HG03432 (cell line): ENCODE data around the gene GREM2.
A peak's percentile ranks its signal among the peaks of the same experiment; 100 is the strongest.

Source experiments
- ATAC-seq: cut with Tn5 transposase; IDR thresholded peaks from one replicate; pipeline ENCODE4 v1.9.1; 2021; ENCODE audit warnings: mild to moderate bottlenecking, moderate library complexity; ENCODE audit not compliant: unreplicated experiment

The GREM2 gene

DNA sequence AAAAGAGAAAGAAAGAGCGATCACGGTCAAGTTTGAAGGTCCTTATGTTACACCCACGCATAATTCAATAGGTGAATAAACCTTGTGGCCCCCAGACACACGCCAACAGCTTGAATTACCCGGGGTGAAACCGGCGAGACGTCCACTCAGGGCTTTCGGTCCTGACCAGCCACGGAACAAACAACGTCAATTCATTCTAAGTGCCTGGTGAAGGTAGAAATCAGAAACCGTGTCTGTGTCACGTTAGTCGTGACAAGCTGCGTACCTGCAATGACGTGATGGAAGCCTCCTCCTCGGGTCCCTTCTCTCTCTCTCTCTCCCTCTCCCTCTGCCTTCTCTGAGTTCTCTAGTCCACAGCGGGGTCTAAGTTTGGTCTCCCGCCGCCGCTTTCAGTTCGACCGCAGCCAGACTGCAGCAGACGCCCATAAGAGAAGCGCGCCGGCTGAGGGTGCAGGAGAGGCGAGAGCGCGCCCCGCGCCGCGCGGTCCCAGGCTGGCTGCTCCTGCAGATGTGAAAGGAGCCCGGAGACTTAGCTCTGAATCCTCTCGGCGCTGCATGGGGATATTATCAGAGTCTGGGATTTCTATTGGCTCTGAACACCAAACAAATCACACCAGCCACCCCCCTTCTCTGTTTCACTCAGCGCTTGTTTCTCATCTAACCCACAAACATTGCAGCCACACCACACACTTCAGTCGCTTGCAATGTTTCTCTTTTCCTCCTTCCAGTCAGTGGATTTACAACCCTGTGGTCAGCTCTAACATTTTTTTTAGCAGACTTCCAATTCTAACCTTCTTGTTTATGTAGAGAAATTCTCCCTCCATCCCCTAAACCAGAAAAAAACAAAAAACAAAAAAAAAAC lies at the start of gene GREM2:
TSS of gene GREM2 (minus strand) at position 537 of the 862 bp plus-strand sequence. CDS start 118,680 bp downstream, outside the sequence.
- ATAC-seq: peak; percentile 91

DNA sequence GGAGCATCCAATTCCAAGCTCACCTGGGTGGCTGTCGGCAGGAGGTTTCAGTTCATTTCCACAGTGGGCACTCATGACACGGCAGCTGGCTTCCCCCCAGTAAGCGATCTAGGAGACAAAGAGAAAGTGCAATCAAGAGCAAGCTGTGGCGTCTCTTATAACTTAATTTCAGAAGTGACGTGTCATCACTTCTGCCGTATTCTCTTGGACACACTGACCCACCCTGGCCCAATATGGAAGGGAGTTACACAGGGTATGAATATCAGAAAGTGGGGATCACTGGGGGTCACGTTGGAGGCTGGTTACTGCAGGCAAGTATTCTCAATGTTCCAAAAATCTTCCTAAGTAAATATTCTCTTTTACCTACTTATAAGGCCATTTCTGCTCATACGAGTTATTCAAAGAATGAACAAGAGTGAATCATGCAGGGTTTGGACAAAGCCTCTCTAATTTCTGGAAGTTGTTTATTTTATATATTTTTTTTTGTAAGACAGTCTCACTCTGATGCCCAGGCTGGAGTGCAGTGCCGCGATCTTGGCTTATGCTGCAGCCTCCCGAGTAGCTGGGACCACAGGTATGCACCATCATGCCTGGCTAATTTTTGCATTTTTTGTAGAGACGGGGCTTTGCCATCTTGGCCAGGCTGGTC lies 46.5 kb upstream of the GREM2 start:
- no peak for ATAC-seq

DNA sequence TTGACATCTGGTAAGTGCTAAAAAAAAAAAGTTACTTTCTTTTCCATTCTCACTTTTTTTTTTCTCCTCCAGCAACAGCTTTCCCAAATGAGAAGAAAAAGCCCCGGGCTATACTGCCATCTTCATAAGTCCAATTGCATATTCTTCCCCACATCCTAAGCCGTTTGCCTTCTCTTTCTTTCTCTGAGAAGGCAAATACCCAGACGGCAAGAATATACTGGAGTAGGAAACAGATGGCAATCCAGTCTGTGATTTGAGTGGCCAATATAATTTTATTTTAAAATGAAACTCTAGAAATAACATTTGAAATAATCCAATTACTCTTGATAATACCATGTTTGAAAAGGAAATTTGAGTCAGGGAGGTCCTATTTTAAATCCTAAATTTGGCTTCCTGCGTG lies 44.6 kb upstream of the GREM2 start:
- ATAC-seq: no peak

DNA sequence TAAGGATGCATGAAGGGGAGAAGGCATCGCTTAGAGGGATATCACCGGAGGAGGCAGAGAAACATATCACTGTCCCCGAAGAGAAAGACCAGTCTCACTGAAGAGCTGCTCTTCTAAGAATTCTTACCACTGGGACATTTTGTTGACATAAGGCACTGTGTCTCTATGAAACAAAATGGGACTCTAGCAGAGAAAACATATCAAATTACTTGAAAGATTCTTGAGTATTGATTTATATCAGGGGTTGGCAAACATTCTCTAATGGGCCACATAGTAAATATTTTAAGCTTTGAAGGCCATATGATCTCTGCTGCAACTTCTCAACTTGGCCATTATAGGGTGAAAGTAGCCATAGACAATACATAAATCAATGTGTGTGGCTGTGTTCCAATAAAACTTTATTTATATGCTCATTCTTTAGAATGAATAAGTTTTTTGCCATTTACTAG lies 41.0 kb upstream of the GREM2 start:
- no peak for ATAC-seq

DNA sequence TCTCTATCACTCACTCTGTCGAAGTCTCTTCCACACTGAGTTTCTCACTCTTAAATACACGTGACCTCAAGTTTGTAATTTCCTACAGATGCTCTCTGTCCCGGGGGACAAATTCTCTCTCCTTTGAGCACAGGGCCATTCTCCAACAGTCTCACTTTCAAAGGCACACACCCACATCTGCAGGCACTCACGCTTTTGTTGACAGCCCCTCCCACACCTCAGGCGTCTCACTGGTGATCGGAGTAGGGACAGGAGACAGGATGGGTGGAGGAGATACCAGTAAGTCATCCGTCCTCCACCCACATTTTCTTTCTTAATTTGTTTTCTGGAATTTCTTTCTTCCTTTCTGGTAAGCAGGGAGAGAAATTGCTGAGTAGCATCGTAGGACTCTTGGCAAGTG lies 40.6 kb upstream of the GREM2 start:
- ATAC-seq: no peak

DNA sequence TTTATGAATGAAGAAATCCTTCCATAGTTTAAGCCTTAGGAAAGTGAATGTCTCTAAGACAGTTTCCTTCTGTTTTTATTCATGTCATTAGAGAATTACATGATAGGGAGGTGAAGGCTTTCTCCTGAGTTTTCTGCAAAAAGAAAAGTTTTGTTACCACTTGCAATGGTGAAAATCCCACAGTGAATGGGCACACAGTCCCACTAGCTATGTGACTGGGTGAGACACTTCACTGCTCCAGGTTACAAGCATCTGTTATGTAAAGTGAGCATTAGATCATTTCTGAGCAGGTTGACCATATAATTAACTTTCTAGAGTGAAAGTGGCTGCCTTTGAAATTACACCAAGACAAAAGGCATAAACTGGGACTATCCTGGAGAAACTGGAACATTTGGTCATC lies 38.9 kb upstream of the GREM2 start:
- no peak for ATAC-seq

DNA sequence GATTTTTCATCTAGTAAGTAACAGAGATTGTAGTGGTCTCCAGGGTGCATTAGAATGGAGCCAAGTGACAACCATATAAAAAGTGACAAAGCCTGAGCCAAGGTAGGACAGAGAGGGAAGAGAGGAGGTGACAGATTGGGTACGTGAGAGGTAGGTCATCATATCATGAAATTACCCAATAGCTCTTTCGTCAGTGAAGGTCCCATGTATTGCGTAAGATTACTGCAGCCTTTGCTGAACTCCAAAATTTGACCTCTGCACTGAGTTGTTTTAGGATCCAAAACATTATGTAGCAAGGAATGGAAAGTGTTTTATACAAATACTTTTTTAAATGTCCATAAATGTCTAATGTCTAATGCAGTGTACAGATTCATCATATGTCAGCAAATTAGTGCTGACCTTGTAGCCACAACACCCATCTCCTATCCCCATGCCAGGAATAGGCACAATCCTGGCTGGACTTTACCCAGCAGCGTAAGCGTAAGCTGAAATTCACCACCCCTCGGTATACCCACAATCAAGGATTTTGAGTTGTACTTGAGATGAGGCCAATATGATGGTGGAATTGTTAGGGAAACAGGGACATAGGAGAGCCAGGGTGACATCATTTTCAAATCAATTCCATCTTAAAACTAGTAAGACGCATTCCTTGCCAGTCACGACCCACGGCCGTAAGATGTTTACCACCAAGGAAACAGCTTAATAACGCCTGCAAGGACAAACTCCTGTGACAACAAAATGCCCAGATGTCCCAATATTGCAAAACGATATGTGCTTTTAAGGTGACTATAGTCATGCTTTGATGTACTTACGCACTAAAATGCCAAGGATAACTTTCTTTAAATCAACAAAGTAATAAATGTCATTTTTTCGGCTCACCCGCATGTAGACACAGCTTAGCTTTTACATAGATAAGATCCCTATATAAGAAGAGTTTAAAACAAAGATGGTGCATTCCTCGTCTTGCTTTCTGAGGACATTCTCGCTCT lies 38.1 kb upstream of the GREM2 start:
- no peak for ATAC-seq

DNA sequence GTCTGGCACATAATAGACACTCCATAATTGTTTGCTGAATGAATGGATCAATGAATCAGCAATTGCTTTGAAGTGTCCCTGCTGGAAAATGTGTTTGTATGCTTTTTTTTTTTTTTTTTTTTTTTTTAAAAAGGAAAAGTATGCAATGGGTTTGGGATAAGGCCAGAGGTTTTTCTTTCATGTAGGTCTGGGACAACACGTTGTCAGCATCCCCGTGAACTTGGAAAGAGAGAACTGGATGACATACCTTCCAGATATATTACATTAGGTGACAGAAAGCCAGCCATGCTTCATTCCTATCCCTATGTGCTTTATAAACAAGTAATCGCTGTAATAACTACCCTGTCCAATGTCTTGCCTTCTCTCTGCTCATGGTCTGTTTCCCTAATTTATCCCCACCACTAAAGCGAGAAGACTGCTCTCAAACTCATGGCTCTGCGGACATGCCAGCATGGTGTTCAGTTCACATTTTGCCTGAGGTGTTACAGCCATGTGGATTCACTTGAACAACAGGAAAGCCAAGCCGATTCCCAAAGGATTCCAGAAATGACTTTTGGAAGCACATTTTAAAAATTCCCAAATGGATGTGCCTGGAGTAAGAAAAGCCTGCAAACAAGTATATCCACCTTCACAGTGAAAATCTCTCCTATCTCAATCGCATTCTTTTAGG lies 34.8 kb upstream of the GREM2 start:
- no peak for ATAC-seq

DNA sequence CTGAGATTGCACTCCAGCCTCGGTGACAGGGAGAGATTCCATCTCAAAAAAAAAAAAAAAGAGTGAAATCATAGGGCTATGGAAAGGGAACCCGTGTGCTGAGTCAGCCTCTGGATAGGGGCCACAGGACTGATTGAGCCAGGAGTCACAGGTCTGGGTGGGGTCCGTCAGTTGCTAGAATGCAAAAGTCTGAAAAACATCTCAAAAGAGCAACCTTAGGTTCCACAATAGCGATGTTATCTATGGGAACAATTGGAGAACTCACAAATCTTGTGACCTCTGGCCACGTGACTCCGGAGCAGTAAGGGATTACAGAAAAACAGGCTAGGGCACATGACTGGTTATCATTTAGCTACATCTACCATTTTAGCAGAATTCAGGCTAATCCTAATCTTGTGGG lies 32.8 kb upstream of the GREM2 start:
- no peak for ATAC-seq

DNA sequence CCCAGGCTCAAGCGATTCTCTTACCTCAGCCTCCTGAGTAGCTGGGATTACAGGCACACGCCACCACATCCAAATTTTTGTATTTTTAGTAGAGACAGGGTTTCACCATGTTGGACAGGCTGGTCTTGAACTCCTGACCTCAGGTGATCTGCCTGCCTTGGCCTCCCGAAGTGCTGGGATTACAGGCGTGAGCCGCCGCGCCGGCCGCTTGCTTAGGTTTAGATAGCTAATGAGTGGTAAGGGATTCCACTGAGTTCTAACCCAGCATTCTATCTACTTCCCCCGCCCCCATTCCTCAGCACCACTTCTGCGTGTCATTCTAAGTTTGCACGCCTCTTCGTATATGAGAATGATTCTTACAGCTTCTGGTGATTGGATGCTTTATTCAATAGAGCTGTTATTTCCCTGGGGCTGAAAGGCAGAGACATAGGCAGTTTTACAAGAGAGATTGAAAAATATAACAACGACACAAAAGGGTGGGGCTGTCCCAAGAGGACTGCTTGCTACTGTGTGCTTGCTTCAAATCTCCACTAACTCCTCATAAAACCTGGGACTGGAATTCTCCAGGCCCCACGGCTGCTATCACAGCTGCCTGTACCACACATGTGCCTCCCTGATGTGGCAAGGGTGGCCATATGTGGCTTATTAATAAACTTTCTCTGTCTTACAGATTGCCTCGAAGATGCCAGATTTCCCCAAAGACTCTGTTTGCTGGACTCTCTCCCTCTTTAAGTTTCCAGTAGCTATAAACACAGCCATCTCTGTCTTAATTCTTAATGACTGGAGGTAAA lies 23.7 kb upstream of the GREM2 start:
- no peak for ATAC-seq

DNA sequence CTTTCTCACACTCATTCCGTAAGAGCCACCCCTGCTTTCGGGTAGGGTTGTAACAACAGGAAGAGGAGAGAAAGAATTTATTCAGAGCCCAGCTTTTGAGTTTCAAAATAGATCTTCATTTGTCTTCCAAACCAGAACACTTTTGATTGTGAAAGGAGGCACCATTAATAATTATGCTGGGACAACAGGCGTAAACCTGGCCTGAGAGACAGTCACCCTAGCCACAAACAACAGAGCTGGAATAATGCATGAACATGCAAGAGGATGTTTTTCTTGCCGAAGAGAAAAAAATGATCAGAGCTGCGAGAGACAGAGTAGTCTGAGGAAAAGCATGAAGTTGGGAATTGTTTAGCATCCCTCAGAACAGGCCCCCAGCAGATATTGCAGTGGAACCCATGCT lies 18.5 kb upstream of the GREM2 start:
- no peak for ATAC-seq

DNA sequence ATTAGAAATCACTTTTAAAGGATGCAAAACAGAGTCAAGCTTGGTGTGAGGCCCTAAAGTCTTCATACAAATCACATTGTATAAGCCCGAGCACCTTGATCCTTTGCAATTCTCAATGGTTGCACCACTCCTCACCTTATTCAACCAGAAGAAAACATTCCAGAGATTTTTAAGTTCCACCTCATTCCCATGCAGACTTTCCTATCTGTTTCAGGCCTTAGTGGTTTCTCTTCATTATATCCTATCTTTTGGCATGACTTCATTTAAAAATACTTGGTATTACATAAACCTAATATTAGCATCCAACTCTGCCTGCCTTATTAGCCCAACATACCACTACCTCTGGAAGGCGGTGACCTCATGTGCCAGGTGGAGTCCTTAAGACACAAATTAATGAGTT lies 9.3 kb upstream of the GREM2 start:
- no peak for ATAC-seq

DNA sequence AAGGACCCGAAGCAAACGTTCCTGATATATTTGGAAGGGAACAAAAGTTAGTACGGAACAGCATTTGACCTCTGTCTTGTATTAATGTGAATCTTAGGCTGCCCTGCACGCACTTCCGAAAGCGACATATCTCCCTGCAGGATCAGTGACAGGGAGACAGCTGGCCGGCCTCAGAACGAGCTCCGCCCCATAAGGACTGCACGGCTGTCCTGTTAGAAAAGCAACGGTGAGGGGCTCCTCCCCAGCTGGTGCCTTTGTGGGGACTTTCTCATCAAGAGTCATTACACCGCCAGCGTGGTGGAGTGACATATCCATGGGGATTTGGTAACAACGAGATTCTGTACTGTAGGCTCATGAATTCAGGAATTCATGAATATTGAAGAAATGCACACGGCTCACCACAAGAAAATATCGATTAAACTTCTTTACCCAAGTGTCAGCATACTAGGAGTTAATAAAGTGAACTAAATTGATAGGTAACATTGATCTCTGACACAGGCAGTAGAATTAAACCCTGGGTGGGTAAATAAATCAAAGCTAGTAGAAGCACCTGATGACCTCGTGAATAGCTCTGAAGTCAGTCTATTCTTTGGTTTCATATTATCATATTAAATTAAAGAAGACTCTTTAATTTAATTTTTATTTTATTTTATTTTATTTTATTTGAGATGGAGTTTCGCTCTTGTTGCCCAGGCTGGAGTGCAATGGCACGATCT lies 8.1 kb upstream of the GREM2 start:
- no peak for ATAC-seq

DNA sequence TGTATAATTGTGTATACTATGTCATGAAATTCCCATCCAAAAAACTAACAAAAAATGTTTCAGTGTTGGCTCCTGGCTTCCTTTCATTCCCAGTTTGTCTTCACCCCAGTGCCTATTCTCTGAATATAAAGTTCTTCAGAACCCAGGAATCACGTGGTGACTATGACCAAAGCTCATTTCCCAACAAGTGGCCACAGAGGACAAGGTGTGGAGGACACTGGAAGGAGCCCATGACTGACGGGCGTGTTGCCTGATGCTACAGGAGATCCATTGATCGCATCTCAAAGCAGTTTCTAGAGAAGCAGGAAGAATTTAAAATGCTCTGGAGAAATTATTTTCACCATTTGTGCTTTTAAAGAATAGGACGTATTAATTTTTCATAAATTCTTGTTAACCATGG lies 7.4 kb upstream of the GREM2 start:
- ATAC-seq: no peak

DNA sequence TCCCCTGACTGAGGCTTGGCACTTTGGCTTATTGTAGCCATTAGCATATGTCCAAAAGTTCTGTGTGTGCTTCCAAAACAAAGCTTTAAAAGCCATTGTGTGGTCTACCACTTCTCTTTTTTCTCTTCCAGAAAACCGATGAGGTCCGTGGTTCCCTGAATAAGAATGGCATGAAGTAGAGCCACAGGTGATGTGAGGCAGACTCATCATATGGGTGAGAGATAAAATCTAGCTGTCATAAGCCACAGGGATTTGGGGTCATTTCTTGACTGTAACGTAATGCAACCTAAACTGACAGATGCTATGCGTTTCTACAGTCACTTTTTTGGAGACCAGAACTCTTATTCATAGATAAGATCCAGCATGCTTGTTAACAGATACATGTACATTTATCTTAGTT lies 7.0 kb upstream of the GREM2 start:
- ATAC-seq: no peak

DNA sequence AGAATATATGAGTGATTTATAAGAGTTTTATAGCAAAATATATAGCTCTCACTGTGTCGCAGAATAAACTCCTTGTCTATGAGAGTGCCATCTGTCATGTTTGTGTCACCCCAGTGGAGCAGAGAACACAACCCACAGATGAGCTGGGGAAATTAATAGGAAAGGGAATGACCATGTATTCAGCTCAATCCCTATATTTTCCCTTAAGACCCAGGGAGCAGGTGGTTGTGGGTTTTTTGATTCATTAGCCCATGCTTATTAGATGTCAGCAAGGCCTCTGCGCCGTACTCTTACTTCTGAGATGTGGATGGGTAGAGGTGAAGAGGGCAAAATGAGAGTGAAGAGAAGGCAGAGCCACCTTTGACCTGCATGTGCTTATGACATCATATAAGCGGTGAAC lies 4.1 kb upstream of the GREM2 start:
- no peak for ATAC-seq

DNA sequence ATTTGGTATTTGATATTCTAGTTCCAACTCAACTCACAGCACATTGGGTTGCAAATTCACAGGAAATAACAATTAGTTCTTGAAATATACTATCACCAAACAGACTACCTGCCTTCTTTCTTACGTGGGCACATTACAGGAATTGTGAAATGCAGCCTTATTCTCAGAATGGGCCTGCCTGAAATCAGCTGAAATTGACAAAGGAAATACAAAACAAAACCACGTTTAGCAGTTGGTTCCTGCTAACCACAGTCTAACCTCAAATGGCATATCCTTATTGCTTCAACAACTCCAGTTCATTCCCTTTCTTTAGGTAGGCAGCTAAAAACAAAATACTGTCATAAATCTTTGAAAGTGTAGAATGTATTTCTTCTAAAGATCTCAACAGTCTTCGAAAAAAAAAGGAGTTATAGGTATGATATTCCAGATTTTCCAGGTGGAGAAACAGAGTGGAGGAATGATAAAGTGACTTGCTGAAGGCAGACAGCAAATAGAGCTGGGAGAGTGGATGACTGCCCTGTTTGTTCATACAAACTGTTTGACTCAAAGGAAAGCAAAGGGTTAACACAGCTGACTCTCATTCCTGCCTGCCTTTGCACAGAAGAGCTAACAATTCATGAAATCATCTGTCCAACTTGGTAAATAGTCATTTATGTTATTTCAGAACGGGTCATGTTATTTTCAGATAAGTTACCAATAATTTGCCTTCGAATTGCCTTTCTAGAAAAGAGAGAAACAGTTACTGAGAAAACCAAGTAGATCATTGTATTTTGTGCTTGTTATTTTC lies 1.6 kb upstream of the GREM2 start:
- ATAC-seq: no peak

DNA sequence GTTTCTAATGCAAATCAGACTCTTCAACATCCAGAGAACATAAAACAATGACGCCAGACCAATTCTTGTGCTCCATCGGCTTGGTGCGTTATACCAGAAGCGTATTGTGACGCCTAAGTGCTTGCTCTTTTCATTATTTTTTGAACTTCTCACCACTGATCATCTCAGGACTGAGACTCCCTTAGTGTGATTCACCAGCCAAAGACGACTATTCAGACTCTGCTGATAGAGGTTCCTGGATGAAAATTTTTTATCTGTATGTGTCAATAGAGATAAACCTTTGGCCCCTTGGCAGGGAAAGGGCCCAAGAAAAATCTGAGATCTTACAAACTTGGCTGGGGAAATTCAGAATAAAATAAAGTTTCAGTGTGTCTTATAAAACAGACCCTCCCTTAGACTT lies 856 bp upstream of the GREM2 start:
- ATAC-seq: no peak
